ENCODE measurements around the gene GPRC5B.

The GPRC5B gene

DNA sequence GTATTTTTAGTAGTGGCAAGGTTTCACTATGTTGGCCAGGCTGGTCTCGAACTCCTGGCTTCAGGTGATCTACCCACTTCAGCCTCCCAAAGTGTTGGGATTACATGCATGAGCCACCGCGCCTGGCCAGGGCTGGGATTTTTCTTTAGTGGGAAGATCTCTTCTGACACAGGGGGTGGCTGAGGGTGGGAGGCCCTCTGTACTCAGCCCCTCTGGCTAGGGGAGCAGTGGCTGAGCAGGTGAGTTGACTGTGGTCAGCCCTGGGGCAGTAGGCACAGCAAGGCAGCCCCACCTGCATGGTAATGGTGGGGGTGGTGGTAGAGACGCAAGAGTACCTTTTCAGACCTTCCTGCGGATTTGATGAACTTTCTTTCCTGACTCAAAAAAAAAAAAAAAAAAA is 12.3 kb upstream of the GPRC5B start:
- no peaks in the 10 kb centered on the region for H3K36me3 ChIP-seq (ENCODE audit: control insufficient read depth in 2 of 2, insufficient read depth in 2 of 2, low read length in 2 of 2)
- H3K4me3 ChIP-seq (ENCODE audit: low read length in 2 of 2), result no peak overlapping the region
- H3K27me3 ChIP-seq (ENCODE audit: control insufficient read depth in 1 of 2, insufficient read depth in 2 of 2, low read length in 2 of 2), result peaks cover 0 to 6% of the 10 kb centered on the region in 2 donors
- no peak overlapping the region for H3K9ac ChIP-seq (ENCODE audit: low read length in 2 of 2)
- no peaks in the 10 kb centered on the region for H3K9me3 ChIP-seq (ENCODE audit: control insufficient read depth in 2 of 2, low read length in 2 of 2)
- no peaks in the 10 kb centered on the region for H3K4me1 ChIP-seq (ENCODE audit: control insufficient read depth, insufficient read depth, low read length)
- H3K27ac ChIP-seq (ENCODE audit: low read length), result no peak overlapping the region

DNA sequence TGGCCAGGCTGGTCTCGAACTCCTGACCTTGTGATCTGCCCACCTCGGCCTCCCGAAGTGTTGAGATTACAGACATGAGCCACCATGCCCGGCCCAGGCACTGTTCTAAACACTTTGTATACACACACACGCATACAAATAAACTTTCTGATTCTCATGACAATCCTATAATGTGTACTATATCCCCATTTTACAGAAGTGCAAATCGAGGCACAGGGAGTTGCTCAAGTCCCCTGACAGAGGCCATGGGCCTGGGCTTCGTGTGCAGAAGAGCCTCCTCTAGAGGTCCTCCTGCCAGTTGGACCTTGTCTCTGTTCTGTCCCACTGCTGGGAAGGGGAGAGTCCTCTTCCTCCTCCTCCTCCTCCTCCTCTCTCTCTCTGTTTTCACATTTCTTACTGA is 9.9 kb upstream of the GPRC5B start:
- Histone ChIP-seq H3K9me3 (ENCODE audit: control insufficient read depth in 2 of 2, low read length in 2 of 2) (peaks cover 0 to 3% of the 10 kb centered on the region in 2 donors), H3K9ac (ENCODE audit: low read length in 2 of 2) (no peak overlapping the region)

DNA sequence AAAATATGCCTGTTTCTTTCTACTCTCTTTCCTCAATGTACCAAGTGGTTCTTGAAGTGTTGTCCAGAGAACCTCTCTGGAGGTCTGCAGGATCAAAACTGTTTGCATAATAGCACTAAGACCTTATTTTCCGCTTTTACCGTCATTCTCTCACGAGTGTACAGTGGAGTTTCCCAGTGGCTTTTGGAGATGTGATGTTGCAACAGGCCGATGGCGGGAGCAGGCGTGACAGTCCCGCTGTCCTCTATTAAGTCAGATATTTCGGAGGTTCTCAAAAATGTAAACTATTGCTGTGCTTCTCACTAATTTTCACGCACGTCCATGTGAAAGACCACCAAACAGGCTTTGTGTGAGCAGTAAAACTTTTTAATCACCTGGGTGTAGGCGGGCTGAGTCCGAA is 8.3 kb upstream of the GPRC5B start:
- peaks cover 0 to 4% of the 10 kb centered on the region in 2 donors for H3K27me3 ChIP-seq (ENCODE audit: control insufficient read depth in 1 of 2, insufficient read depth in 2 of 2, low read length in 2 of 2)
- H3K4me1 ChIP-seq (ENCODE audit: control insufficient read depth, insufficient read depth, low read length), result no peaks in the 10 kb centered on the region
- no peaks in the 10 kb centered on the region for H3K36me3 ChIP-seq (ENCODE audit: control insufficient read depth in 2 of 2, insufficient read depth in 2 of 2, low read length in 2 of 2)
- H3K27ac ChIP-seq (ENCODE audit: low read length), result no peak overlapping the region
- H3K4me3 ChIP-seq (ENCODE audit: low read length in 2 of 2), result no peak overlapping the region
- H3K9ac ChIP-seq (ENCODE audit: low read length in 2 of 2), result no peak overlapping the region
- H3K9me3 ChIP-seq (ENCODE audit: control insufficient read depth in 2 of 2, low read length in 2 of 2), result peaks cover 0 to 3% of the 10 kb centered on the region in 2 donors

More for the DNA sequence above, 9.9 kb upstream of the GPRC5B start:
- Histone ChIP-seq H3K27ac (ENCODE audit: low read length) (no peak overlapping the region), H3K4me1 (ENCODE audit: control insufficient read depth, insufficient read depth, low read length) (no peaks in the 10 kb centered on the region), H3K27me3 (ENCODE audit: control insufficient read depth in 1 of 2, insufficient read depth in 2 of 2, low read length in 2 of 2) (peaks cover 0 to 9% of the 10 kb centered on the region in 2 donors), H3K36me3 (ENCODE audit: control insufficient read depth in 2 of 2, insufficient read depth in 2 of 2, low read length in 2 of 2) (no peaks in the 10 kb centered on the region), H3K4me3 (ENCODE audit: low read length in 2 of 2) (no peak overlapping the region)

DNA sequence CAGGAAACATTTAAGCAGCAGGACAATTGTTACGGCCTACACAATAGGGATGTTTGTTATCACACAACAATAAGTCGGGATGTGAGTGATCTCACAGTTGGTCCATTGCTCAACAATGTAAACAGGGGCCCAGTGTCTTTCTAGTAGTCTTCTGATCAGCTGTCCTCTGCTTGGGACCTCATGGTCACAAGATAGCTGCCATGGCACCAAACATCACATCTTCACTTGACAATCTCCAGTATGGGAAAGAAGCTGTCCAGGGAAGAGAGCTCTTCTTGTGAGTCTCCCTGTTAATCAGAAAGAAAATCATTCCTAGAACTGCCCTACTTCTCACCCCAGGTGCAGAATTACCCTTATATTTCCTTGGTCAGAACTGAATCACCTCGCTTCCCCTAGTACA is 6.3 kb upstream of the GPRC5B start:
- Histone ChIP-seq H3K4me3 (ENCODE audit: low read length in 2 of 2) (no peak overlapping the region), H3K4me1 (ENCODE audit: control insufficient read depth, insufficient read depth, low read length) (peaks cover 8% of the 10 kb centered on the region), H3K36me3 (ENCODE audit: control insufficient read depth in 2 of 2, insufficient read depth in 2 of 2, low read length in 2 of 2) (no peaks in the 10 kb centered on the region), H3K9me3 (ENCODE audit: control insufficient read depth in 2 of 2, low read length in 2 of 2) (peaks cover 0 to 3% of the 10 kb centered on the region in 2 donors), H3K9ac (ENCODE audit: low read length in 2 of 2) (no peak overlapping the region), H3K27me3 (ENCODE audit: control insufficient read depth in 1 of 2, insufficient read depth in 2 of 2, low read length in 2 of 2) (peaks cover 4 to 5% of the 10 kb centered on the region in 2 donors), H3K27ac (ENCODE audit: low read length) (no peak overlapping the region)

DNA sequence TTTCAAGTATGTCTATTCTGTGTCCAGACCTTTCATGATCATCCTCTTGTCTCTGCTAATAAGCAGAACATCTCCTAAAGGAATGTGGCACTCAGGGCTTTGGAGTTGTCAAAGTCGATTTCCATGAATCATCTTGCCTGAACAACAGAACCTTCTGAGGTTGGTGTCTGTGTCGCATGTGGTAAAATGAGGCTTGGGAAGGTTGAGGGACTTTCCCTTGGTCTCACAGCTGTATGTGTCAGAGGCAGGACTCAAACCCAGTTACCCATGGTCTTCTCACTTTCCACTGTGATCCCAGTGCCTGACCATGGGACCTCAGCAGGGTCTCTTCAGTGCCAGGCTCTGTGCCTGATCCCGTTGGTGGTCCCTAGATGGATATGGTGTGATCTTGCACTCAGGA is 4.2 kb upstream of the GPRC5B start:
- Histone ChIP-seq H3K9ac (ENCODE audit: low read length in 2 of 2) (no peak overlapping the region), H3K36me3 (ENCODE audit: control insufficient read depth in 2 of 2, insufficient read depth in 2 of 2, low read length in 2 of 2) (no peaks in the 10 kb centered on the region), H3K9me3 (ENCODE audit: control insufficient read depth in 2 of 2, low read length in 2 of 2) (peaks cover 0 to 3% of the 10 kb centered on the region in 2 donors), H3K27me3 (ENCODE audit: control insufficient read depth in 1 of 2, insufficient read depth in 2 of 2, low read length in 2 of 2) (peaks cover 13 to 20% of the 10 kb centered on the region in 2 donors), H3K4me1 (ENCODE audit: control insufficient read depth, insufficient read depth, low read length) (peaks cover 23% of the 10 kb centered on the region), H3K4me3 (ENCODE audit: low read length in 2 of 2) (no peak overlapping the region), H3K27ac (ENCODE audit: low read length) (no peak overlapping the region)

DNA sequence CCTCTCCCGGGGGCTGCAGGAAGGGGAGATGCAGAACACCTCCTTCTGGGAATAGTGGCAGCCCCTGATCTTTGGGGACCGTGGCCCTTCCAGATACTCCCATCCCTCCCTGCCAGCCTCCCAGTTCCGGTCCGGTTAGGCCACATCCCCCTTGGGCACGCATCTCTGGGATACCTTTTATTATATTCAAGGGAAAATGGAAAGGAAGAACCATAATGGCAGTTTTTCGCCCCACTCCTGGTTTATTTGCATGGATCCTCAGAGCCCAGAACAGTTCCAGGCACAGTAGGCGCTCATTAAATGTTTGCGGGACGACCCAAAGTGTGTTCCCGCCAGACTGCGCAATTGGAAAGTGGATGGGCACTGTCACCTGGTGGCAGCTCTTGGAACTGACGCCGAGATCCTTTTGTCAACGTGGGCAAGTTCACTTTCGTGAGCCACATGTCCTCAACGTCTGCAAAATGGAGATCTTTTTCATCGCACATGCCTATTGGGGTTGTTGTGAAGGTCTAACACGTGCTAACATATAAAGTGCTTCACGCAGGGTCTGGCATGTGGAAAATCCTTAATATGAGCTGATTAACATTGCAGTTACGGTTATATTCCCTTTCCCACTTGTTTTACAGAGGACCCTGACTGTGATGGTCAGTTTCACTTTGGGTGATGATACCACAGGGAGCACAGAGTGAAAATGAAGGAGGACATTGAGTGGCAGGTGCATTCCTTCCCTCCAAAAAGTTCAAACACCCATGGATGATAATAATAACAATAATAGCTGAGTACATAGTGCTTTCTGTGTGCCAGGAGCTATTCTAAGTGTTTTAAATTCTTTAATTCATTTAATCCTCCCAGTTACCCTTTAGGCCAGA is 1.7 kb upstream of the GPRC5B start:
- peak overlapping the region; percentile 70 to 75 for H3K4me3 ChIP-seq (ENCODE audit: low read length in 2 of 2)
- H3K27me3 ChIP-seq (ENCODE audit: control insufficient read depth in 1 of 2, insufficient read depth in 2 of 2, low read length in 2 of 2), result peaks cover 21 to 38% of the 10 kb centered on the region in 2 donors
- H3K36me3 ChIP-seq (ENCODE audit: control insufficient read depth in 2 of 2, insufficient read depth in 2 of 2, low read length in 2 of 2), result no peaks in the 10 kb centered on the region
- H3K4me1 ChIP-seq (ENCODE audit: control insufficient read depth, insufficient read depth, low read length), result peaks cover 29% of the 10 kb centered on the region
- peak overlapping the region in 1 of 2 donors; percentile 34 for H3K9ac ChIP-seq (ENCODE audit: low read length in 2 of 2)
- H3K9me3 ChIP-seq (ENCODE audit: control insufficient read depth in 2 of 2, low read length in 2 of 2), result peaks cover 0 to 3% of the 10 kb centered on the region in 2 donors
- no peak overlapping the region for H3K27ac ChIP-seq (ENCODE audit: low read length)

DNA sequence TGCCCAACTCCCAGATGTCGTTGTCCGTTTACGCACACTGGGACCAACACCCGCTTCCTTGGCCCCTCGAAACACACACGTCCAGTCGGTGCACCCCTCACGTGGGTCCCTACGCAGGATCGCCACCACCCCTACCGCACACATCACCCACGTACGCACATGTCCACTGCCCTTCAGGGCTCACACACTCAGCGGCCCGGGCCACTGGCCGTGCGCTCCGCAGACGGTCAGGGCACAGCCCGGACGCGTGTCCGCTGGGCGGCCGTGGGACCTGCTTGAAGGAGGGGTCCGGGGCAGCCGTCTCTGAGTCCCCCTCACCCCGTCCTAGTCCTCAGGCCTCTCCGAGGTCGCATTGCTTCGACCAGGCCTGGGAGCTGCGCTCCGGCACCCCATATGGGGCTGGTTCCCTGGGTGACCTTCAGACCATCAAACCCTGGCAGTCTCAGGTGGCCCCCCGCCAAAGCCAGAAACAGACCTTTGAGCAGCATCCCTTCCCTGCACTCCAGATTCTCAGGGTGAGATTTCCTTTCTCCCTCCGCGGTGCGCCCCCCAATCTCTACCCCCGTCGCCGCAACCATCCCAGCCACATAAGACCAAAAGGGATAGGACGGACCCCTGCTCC is 914 bp upstream of the GPRC5B start:
- peak overlapping the region in 1 of 2 donors; percentile 32 for H3K9ac ChIP-seq (ENCODE audit: low read length in 2 of 2)
- H3K27ac ChIP-seq (ENCODE audit: low read length), result no peak overlapping the region
- no peaks in the 10 kb centered on the region for H3K36me3 ChIP-seq (ENCODE audit: control insufficient read depth in 2 of 2, insufficient read depth in 2 of 2, low read length in 2 of 2)
- H3K4me1 ChIP-seq (ENCODE audit: control insufficient read depth, insufficient read depth, low read length), result peaks cover 29% of the 10 kb centered on the region
- peaks cover 17 to 38% of the 10 kb centered on the region in 2 donors for H3K27me3 ChIP-seq (ENCODE audit: control insufficient read depth in 1 of 2, insufficient read depth in 2 of 2, low read length in 2 of 2)
- no peaks in the 10 kb centered on the region for H3K9me3 ChIP-seq (ENCODE audit: control insufficient read depth in 2 of 2, low read length in 2 of 2)
- H3K4me3 ChIP-seq (ENCODE audit: low read length in 2 of 2), result peak overlapping the region; percentile 70 to 75

DNA sequence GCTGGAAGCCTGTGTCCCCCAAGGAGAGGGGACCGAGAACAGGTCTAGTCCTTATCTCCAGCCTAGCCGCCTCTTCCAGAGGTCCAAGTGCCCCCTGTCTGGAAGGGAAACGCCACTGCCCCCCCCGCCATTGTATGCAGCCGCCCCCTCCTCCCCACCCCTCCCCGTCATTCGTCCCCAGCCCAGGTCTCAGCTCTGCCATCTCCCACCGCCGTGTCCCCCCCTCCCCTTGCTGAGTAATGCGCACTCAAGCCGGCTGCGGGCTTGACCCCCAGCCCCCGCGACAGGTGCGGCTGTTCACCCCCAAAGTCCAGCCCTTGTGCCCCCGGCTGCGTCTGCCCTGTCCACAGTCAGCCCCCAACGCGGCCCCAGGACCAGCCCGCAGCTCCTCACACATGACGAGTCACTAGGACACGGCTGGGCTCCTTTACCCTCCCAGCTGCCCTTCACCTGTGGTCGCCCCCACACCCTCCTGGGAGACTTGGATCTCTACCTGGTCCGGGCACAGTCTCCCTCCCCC is 622 bp downstream of the GPRC5B start:
- no peak overlapping the region for H3K9ac ChIP-seq (ENCODE audit: low read length in 2 of 2)
- H3K27ac ChIP-seq (ENCODE audit: low read length), result no peak overlapping the region
- H3K4me1 ChIP-seq (ENCODE audit: control insufficient read depth, insufficient read depth, low read length), result peaks cover 29% of the 10 kb centered on the region
- peak overlapping the region; percentile 60 to 75 for H3K4me3 ChIP-seq (ENCODE audit: low read length in 2 of 2)
- no peaks in the 10 kb centered on the region for H3K36me3 ChIP-seq (ENCODE audit: control insufficient read depth in 2 of 2, insufficient read depth in 2 of 2, low read length in 2 of 2)
- H3K9me3 ChIP-seq (ENCODE audit: control insufficient read depth in 2 of 2, low read length in 2 of 2), result no peaks in the 10 kb centered on the region
- peaks cover 17 to 38% of the 10 kb centered on the region in 2 donors for H3K27me3 ChIP-seq (ENCODE audit: control insufficient read depth in 1 of 2, insufficient read depth in 2 of 2, low read length in 2 of 2)

DNA sequence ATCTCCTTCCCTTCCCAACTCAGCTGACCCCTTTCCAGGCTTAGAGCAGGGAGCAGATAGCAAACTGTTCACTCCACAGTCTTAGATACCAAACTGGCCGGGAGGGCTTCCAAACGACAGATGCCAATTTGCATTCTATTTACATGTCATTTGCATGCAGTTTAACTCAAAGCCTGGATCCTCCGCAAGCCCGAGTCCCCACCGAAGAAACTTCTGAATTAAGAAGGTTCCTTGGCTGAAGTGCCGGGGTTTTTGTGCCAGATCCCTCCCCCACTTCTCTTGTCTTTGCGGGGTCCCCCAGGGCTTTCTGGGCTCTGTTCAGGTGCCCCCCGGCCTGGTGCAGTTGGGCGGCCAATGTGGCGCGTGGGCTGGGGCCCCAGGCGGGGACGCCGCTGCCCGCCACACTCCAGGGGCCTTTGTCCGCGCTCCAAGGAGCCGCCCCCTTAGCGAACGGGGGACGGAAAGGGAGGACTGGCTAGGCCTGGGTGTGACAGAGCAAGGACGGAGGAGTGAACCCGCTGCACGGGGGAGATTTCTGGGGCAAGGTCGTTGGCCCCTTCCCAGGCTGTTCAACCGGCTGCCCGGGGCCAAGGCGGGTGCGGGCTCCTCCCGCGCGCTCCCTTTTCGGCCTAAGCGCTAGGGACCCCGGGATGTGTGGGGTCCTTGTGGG is 1.2 kb downstream of the GPRC5B start:
- Histone ChIP-seq H3K4me1 (ENCODE audit: control insufficient read depth, insufficient read depth, low read length) (peaks cover 29% of the 10 kb centered on the region), H3K36me3 (ENCODE audit: control insufficient read depth in 2 of 2, insufficient read depth in 2 of 2, low read length in 2 of 2) (no peaks in the 10 kb centered on the region), H3K27me3 (ENCODE audit: control insufficient read depth in 1 of 2, insufficient read depth in 2 of 2, low read length in 2 of 2) (peaks cover 17 to 40% of the 10 kb centered on the region in 2 donors), H3K9me3 (ENCODE audit: control insufficient read depth in 2 of 2, low read length in 2 of 2) (no peaks in the 10 kb centered on the region), H3K27ac (ENCODE audit: low read length) (no peak overlapping the region), H3K9ac (ENCODE audit: low read length in 2 of 2) (no peak overlapping the region), H3K4me3 (ENCODE audit: low read length in 2 of 2) (peak overlapping the region; percentile 1 to 75)

DNA sequence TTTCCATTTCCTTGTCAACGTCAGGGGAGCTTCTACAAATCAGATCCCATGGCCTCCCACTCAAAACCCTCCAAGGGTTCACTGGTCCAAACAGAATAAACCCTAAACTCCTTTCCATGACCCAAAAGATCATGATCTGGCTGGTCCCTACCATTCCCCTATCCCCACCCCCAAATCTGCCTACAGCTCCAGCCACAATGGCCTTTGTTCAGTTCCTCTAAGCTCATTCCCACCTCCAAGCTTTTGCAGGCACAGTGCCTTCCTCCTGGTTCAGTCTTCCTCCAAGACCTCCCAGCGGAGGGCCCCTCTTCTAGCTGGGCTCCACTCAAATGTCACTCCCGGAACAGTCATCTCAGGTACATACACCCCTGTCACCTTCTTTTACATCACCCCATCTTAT is 2.0 kb downstream of the GPRC5B start:
- H3K27me3 ChIP-seq (ENCODE audit: control insufficient read depth in 1 of 2, insufficient read depth in 2 of 2, low read length in 2 of 2), result peaks cover 17 to 40% of the 10 kb centered on the region in 2 donors
- no peak overlapping the region for H3K27ac ChIP-seq (ENCODE audit: low read length)
- no peaks in the 10 kb centered on the region for H3K9me3 ChIP-seq (ENCODE audit: control insufficient read depth in 2 of 2, low read length in 2 of 2)
- no peak overlapping the region for H3K9ac ChIP-seq (ENCODE audit: low read length in 2 of 2)
- H3K36me3 ChIP-seq (ENCODE audit: control insufficient read depth in 2 of 2, insufficient read depth in 2 of 2, low read length in 2 of 2), result no peaks in the 10 kb centered on the region
- peak overlapping the region in 1 of 2 donors; percentile 75 for H3K4me3 ChIP-seq (ENCODE audit: low read length in 2 of 2)
- H3K4me1 ChIP-seq (ENCODE audit: control insufficient read depth, insufficient read depth, low read length), result peaks cover 29% of the 10 kb centered on the region

All from stomach smooth muscle (tissue), 2 donors.